ENCODE results near the gene TM4SF4. TPM values are rescaled to one million over a fixed set of nuclear protein-coding genes. Genes with fewer than 3 reads are reported as not detected.

TM4SF4 gene
- polyA plus RNA-seq, 1 donor from 2014 or later = not detected

DNA sequence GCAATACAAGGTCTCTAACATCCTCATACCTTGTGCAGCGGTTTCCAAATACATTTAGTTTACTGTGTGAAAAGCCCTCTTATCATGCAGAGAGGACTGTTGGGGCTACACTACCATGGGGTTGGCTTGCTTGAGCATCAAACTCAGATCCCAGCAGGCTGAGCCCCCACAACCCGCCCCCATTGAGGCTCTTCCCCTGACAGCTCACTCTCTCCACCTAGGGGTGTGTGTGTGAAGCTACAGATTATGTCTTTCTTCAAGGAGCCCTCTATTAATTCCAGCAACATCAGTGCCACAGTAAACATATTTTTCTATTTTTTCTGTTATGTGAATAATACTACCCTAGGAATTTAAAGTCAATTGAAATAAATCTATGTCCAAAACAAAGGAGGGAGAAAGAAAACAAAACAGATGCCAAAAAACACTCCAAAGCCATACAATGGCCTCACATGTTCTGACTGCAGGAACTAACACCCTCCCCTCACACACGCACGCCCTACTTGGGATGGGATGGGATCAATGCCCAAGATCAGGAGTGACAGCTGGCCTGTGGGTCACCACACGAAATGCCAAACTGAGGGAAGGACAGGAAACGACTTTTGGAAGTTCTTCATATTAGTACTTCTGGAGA is 14.7 kb downstream of the TM4SF4 start:
- H3K4me2 ChIP-seq (ENCODE audit: low read length) = no peak overlapping the region

DNA sequence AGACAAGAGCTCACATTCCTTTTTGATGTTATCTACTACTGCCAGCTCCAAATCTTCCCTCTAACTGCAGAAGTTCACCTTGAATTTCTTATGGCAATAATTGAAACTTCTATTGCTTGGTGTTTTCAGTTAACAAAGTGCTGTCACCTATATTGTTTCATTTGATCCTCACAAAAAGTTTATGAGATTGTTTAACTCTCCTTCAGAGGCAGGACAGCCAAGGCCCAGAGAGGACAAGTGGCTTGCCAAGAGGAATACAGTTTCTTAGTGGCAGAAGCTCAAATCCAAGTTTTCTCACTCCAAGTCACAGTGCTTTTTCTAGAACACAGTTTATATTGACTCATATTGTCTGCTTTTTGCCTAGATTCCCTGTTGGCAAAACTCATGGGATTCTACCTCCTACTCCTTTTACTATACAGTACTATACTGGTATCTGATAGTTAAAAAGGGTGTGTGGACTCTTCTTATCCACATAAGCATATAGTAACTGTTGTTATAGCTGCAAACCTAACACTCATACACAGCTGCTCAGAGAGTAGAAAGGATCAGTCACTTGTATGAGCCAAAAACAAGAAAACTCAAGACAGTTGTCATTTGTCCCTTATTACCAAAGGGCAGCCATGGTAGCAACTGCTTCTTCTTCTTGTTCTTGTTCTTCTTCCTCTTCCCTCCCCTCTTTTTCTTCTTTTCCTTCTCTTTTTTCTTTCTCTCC is 15.9 kb downstream of the TM4SF4 start:
- TF ChIP-seq EZH2 (IDR thresholded peaks at IDR 0.05; ENCODE audit: borderline replicate concordance, insufficient read depth, low read length, poor library complexity, severe bottlenecking) (no peak), TAF1 (IDR thresholded peaks at IDR 0.05; ENCODE audit: low read depth) (no peak), MXI1 (conservative IDR thresholded peaks at IDR 0.05; ENCODE audit: poor library complexity, severe bottlenecking) (no peak), SMC3 (conservative IDR thresholded peaks at IDR 0.05; ENCODE audit: poor library complexity) (no peak)
- TF ChIP-seq, protein P1, sequence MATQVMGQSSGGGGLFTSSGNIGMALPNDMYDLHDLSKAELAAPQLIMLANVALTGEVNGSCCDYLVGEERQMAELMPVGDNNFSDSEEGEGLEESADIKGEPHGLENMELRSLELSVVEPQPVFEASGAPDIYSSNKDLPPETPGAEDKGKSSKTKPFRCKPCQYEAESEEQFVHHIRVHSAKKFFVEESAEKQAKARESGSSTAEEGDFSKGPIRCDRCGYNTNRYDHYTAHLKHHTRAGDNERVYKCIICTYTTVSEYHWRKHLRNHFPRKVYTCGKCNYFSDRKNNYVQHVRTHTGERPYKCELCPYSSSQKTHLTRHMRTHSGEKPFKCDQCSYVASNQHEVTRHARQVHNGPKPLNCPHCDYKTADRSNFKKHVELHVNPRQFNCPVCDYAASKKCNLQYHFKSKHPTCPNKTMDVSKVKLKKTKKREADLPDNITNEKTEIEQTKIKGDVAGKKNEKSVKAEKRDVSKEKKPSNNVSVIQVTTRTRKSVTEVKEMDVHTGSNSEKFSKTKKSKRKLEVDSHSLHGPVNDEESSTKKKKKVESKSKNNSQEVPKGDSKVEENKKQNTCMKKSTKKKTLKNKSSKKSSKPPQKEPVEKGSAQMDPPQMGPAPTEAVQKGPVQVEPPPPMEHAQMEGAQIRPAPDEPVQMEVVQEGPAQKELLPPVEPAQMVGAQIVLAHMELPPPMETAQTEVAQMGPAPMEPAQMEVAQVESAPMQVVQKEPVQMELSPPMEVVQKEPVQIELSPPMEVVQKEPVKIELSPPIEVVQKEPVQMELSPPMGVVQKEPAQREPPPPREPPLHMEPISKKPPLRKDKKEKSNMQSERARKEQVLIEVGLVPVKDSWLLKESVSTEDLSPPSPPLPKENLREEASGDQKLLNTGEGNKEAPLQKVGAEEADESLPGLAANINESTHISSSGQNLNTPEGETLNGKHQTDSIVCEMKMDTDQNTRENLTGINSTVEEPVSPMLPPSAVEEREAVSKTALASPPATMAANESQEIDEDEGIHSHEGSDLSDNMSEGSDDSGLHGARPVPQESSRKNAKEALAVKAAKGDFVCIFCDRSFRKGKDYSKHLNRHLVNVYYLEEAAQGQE (IDR thresholded peaks at IDR 0.05; ENCODE audit: borderline replicate concordance) = no peak
- H3K36me3 ChIP-seq (ENCODE audit: insufficient read depth, low read length) = no peaks in the 10 kb centered on the region
- H3K27me3 ChIP-seq (ENCODE audit: insufficient read depth, low read depth, low read length) = no peaks in the 10 kb centered on the region
- H3K9ac ChIP-seq (ENCODE audit: low read length) = no peak overlapping the region
- H3K79me2 ChIP-seq (replicated peaks; ENCODE audit: insufficient read depth, low read length) = no peaks in the 10 kb centered on the region
- H2AFZ ChIP-seq (ENCODE audit: low read depth, low read length) = no peak overlapping the region
- H4K20me1 ChIP-seq (ENCODE audit: insufficient read depth) = no peaks in the 10 kb centered on the region
- H3K27ac ChIP-seq (ENCODE audit: low read length) = no peak overlapping the region
- no peaks in the 10 kb centered on the region for H3K9me2 ChIP-seq (ENCODE audit: insufficient read depth, low read length)
- no peak overlapping the region for H3K4me2 ChIP-seq (ENCODE audit: low read length)
- no peak overlapping the region for H3K4me3 ChIP-seq (ENCODE audit: low read length)
- no peaks in the 10 kb centered on the region for H3K9me3 ChIP-seq (ENCODE audit: low read length)
- H3F3A ChIP-seq (ENCODE audit: insufficient read depth, low read length, poor library complexity, severe bottlenecking) = no peaks in the 10 kb centered on the region

More for the DNA sequence above, 14.7 kb downstream of the TM4SF4 start:
- H3K27ac ChIP-seq (ENCODE audit: low read length) = no peak overlapping the region
- TF ChIP-seq RAD21 (conservative IDR thresholded peaks at IDR 0.05) (no peak), POLR2AphosphoS5 (IDR thresholded peaks at IDR 0.05) (no peak), EP300 (conservative IDR thresholded peaks at IDR 0.05; ENCODE audit: poor library complexity, severe bottlenecking) (no peak), MXI1 (conservative IDR thresholded peaks at IDR 0.05; ENCODE audit: poor library complexity, severe bottlenecking) (no peak), TAF1 (IDR thresholded peaks at IDR 0.05; ENCODE audit: low read depth) (no peak), EZH2 (IDR thresholded peaks at IDR 0.05; ENCODE audit: borderline replicate concordance, insufficient read depth, low read length, poor library complexity, severe bottlenecking) (no peak), SMC3 (conservative IDR thresholded peaks at IDR 0.05; ENCODE audit: poor library complexity) (no peak)
- TF ChIP-seq, protein P1 (IDR thresholded peaks at IDR 0.05; ENCODE audit: borderline replicate concordance) = no peak
- TF ChIP-seq, protein P2, sequence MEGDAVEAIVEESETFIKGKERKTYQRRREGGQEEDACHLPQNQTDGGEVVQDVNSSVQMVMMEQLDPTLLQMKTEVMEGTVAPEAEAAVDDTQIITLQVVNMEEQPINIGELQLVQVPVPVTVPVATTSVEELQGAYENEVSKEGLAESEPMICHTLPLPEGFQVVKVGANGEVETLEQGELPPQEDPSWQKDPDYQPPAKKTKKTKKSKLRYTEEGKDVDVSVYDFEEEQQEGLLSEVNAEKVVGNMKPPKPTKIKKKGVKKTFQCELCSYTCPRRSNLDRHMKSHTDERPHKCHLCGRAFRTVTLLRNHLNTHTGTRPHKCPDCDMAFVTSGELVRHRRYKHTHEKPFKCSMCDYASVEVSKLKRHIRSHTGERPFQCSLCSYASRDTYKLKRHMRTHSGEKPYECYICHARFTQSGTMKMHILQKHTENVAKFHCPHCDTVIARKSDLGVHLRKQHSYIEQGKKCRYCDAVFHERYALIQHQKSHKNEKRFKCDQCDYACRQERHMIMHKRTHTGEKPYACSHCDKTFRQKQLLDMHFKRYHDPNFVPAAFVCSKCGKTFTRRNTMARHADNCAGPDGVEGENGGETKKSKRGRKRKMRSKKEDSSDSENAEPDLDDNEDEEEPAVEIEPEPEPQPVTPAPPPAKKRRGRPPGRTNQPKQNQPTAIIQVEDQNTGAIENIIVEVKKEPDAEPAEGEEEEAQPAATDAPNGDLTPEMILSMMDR (IDR thresholded peaks at IDR 0.05; ENCODE audit: poor library complexity, severe bottlenecking) = no peak
- H3K9me2 ChIP-seq (ENCODE audit: insufficient read depth, low read length) = no peaks in the 10 kb centered on the region
- no peak overlapping the region for H3K9ac ChIP-seq (ENCODE audit: low read length)
- H3K27me3 ChIP-seq (ENCODE audit: insufficient read depth, low read depth, low read length) = no peaks in the 10 kb centered on the region
- H4K20me1 ChIP-seq (ENCODE audit: insufficient read depth) = no peaks in the 10 kb centered on the region
- H3K4me3 ChIP-seq (ENCODE audit: low read length) = no peak overlapping the region
- H3K9me3 ChIP-seq (ENCODE audit: low read length) = no peaks in the 10 kb centered on the region
- no peaks in the 10 kb centered on the region for H3K36me3 ChIP-seq (ENCODE audit: insufficient read depth, low read length)
- H3K79me2 ChIP-seq (replicated peaks; ENCODE audit: insufficient read depth, low read length) = no peaks in the 10 kb centered on the region
- H3F3A ChIP-seq (ENCODE audit: insufficient read depth, low read length, poor library complexity, severe bottlenecking) = no peaks in the 10 kb centered on the region
- no peak overlapping the region for H2AFZ ChIP-seq (ENCODE audit: low read depth, low read length)

Measured in neural cell (in vitro differentiated cells).